Natural killer cell (primary cell): ENCODE measurements around the gene DDIAS. TPM values are rescaled to one million over a fixed set of nuclear protein-coding genes. Genes with fewer than 3 reads are reported as not detected.

Experiments used
- ATAC-seq, 3 donors: fragments of 150-1000 bp in 2 of 3; fragments of 200-7000 bp in 1 of 3; cut with Tn5 transposase; 1 replicate in 1 of 3; 2 replicates in 2 of 3; pipeline ENCODE4 v1.10.0; 2021; ENCODE audit warnings: mild to moderate bottlenecking in 2 of 3, moderate library complexity in 2 of 3
- DNase-seq, 2 donors: peaks; one replicate each; pipeline versions ENCODE4 v3.0.0 to v3.0.0-alpha.2; 2013 to 2021; ENCODE audit warnings: mixed read lengths in 1 of 2
- H3K27ac ChIP-seq: one replicate; pipeline ENCODE4 v1.5.1; 2013; ENCODE audit warnings: mild to moderate bottlenecking, low read length
- H3K27me3 ChIP-seq: one replicate; pipeline ENCODE4 v1.6.1; 2013; ENCODE audit warnings: low read length; ENCODE audit not compliant: control insufficient read depth, insufficient read depth
- H3K36me3 ChIP-seq: one replicate; pipeline ENCODE4 v1.6.1; 2013; ENCODE audit warnings: low read length; ENCODE audit not compliant: control insufficient read depth, insufficient read depth
- H3K4me1 ChIP-seq: one replicate; pipeline ENCODE4 v1.6.1; 2013; ENCODE audit warnings: low read length; ENCODE audit not compliant: control insufficient read depth, insufficient read depth
- H3K4me3 ChIP-seq: one replicate; pipeline ENCODE4 v1.5.1; 2013; ENCODE audit warnings: low read length
- H3K9me3 ChIP-seq: one replicate; pipeline ENCODE4 v1.6.1; 2013; ENCODE audit warnings: low read length; ENCODE audit not compliant: control insufficient read depth, insufficient read depth
- H3K27ac Mint-ChIP-seq, 2 donors: one replicate each; pipeline ENCODE4 v1.8.0; 2022; ENCODE audit warnings: mild to moderate bottlenecking in 2 of 2, mixed read lengths in 2 of 2, moderate library complexity in 1 of 2
- H3K27me3 Mint-ChIP-seq, 2 donors: one replicate each; pipeline ENCODE4 v1.8.0; 2022; ENCODE audit warnings: low read depth in 2 of 2, mixed read lengths in 2 of 2
- H3K36me3 Mint-ChIP-seq: one replicate; pipeline ENCODE4 v1.8.0; 2022; ENCODE audit warnings: mixed read lengths
- H3K4me1 Mint-ChIP-seq, 2 donors: one replicate each; pipeline ENCODE4 v1.8.0; 2022; ENCODE audit warnings: mixed read lengths in 2 of 2
- H3K4me3 Mint-ChIP-seq: one replicate; pipeline ENCODE4 v1.8.0; 2022; ENCODE audit warnings: mild to moderate bottlenecking, moderate library complexity, mixed read lengths
- H3K9me3 Mint-ChIP-seq, 2 donors: one replicate each; pipeline ENCODE4 v1.8.0; 2022; ENCODE audit warnings: mixed read lengths in 2 of 2
- CTCF ChIP-seq: fragments of 200-600 bp; IDR thresholded peaks from one replicate; pipeline ENCODE4 v1.8.0; 2022; ENCODE audit warnings: antibody characterized with exemption
- WGBS: methylation state at CpG from one replicate; pipeline ENCODE4 v1.1.7; 2013; ENCODE audit warnings: missing lambda C conversion rate; ENCODE audit not compliant: insufficient coverage; 5-methylcytosine and 5-hydroxymethylcytosine counted together
- intact Hi-C: fragments of 100-400 bp; cut with micrococcal nuclease; formaldehyde crosslinking; loops from one replicate; pipeline ENCODE4 v1.14.2; 2022
- total RNA-seq, 4 donors: library from RNA; stranded (reverse); fragments of 120-200 nt in 1 of 4; gene quantifications; one replicate each; pipeline versions ENCODE4 v1.2.3 to v1.2.4, GENCODE V29; 2013 to 2022

The DDIAS gene
- total RNA-seq, 3 donors from 2014 or later (not counting 1 experiment from before 2014, with no cell fraction given) = 0.89 to 2.4 (median 1.8) TPM

GRCh38 chr11:82899186-82899820, 2.2 kb upstream of the DDIAS start:
- WGBS = 13% methylated on average over 3 of the region's 3 CpGs
- H3K27ac ChIP-seq = peak overlapping the region; percentile 99
- H3K27me3 ChIP-seq = no peaks in the 10 kb centered on the region
- peak overlapping the region; percentile 98 for H3K4me3 Mint-ChIP-seq
- no peaks in the 10 kb centered on the region for H3K9me3 Mint-ChIP-seq
- H3K36me3 Mint-ChIP-seq = no peaks in the 10 kb centered on the region
- no peak for TF ChIP-seq CTCF
- peaks cover 50 to 63% of the 10 kb centered on the region in 2 donors for H3K4me1 Mint-ChIP-seq
- ATAC-seq (no peak), DNase-seq (peak in 1 of 2 donors; percentile 66)
- H3K9me3 ChIP-seq = no peaks in the 10 kb centered on the region
- H3K27me3 Mint-ChIP-seq = no peaks in the 10 kb centered on the region
- peak overlapping the region; percentile 94 for H3K4me3 ChIP-seq
- H3K27ac Mint-ChIP-seq = peak overlapping the region; percentile 97 to 99
- intact Hi-C loops = no loop called here
- H3K4me1 ChIP-seq = peaks cover 32% of the 10 kb centered on the region
- no peaks in the 10 kb centered on the region for H3K36me3 ChIP-seq

- peaks cover 32% of the 10 kb centered on the region for H3K4me1 ChIP-seq
- H3K9me3 Mint-ChIP-seq = no peaks in the 10 kb centered on the region
- no peaks in the 10 kb centered on the region for H3K27me3 Mint-ChIP-seq
- intact Hi-C loops = loop anchor here (2.0 kb wide), 3 partner anchors 33 to 293 kb away; partner anchors contain the start of gene ANKRD42
- peaks cover 50 to 63% of the 10 kb centered on the region in 2 donors for H3K4me1 Mint-ChIP-seq
- H3K36me3 Mint-ChIP-seq = no peaks in the 10 kb centered on the region
- H3K4me3 ChIP-seq = peak overlapping the region; percentile 94
- H3K9me3 ChIP-seq = no peaks in the 10 kb centered on the region
- H3K36me3 ChIP-seq = no peaks in the 10 kb centered on the region
- peak overlapping the region; percentile 97 to 99 for H3K27ac Mint-ChIP-seq
- DNase-seq (no peak), ATAC-seq (no peak)
- peak overlapping the region; percentile 98 for H3K4me3 Mint-ChIP-seq
- H3K27ac ChIP-seq = peak overlapping the region; percentile 99
- 3% methylated on average over 11 of the region's 11 CpGs for WGBS
- no peaks in the 10 kb centered on the region for H3K27me3 ChIP-seq
- no peak for TF ChIP-seq CTCF
These were observed 1.6 kb upstream of the DDIAS start for GRCh38 chr11:82899957-82900276.

- Histone ChIP-seq H3K36me3 (no peaks in the 10 kb centered on the region), H3K9me3 (no peaks in the 10 kb centered on the region), H3K4me3 (peak within 1 kb of the TSS; percentile 94), H3K27ac (peak within 1 kb of the TSS; percentile 99), H3K27me3 (no peaks in the 10 kb centered on the region), H3K4me1 (peaks cover 32% of the 10 kb centered on the region)
- WGBS = under 1% methylated on average over 40 of the region's 40 CpGs
- peak within 1 kb of the TSS; percentile 98 for H3K4me3 Mint-ChIP-seq
- H3K9me3 Mint-ChIP-seq = no peaks in the 10 kb centered on the region
- intact Hi-C loops = loop anchor here (1.0 to 2.0 kb wide), 6 partner anchors 34 to 386 kb away; partner anchors contain the start of genes ANKRD42, CCDC90B and RAB30
- peak; percentile 91 to 95 for DNase-seq
- ATAC-seq = peak; percentile 75 to 90 (median 79)
- H3K36me3 Mint-ChIP-seq = no peaks in the 10 kb centered on the region
- H3K4me1 Mint-ChIP-seq = peaks cover 50 to 59% of the 10 kb centered on the region in 2 donors
- H3K27ac Mint-ChIP-seq = peak within 1 kb of the TSS; percentile 97 to 99
- H3K27me3 Mint-ChIP-seq = no peaks in the 10 kb centered on the region
- TF ChIP-seq CTCF = no peak
These were observed 1.0 kb upstream of the DDIAS start, which contains the start of gene PRCP for GRCh38 chr11:82900277-82901164. Gene PRCP (minus strand): TSS chr11:82900430. CDS start chr11:82900402, 28 bp downstream.
